Urothelium cell line (cell line): Measurements from ENCODE around the gene MTA1.

Source experiments
- DNase-seq: peaks from one replicate; pipeline ENCODE4 v3.0.0; 2011; ENCODE audit warnings: low spot score, mixed read lengths
- FAIRE-seq: peaks from 2 replicates; lab custom pipeline; 2011; peaks lifted over from hg19 to GRCh38; lab: Jason Lieb, UNC

Gene MTA1

DNA sequence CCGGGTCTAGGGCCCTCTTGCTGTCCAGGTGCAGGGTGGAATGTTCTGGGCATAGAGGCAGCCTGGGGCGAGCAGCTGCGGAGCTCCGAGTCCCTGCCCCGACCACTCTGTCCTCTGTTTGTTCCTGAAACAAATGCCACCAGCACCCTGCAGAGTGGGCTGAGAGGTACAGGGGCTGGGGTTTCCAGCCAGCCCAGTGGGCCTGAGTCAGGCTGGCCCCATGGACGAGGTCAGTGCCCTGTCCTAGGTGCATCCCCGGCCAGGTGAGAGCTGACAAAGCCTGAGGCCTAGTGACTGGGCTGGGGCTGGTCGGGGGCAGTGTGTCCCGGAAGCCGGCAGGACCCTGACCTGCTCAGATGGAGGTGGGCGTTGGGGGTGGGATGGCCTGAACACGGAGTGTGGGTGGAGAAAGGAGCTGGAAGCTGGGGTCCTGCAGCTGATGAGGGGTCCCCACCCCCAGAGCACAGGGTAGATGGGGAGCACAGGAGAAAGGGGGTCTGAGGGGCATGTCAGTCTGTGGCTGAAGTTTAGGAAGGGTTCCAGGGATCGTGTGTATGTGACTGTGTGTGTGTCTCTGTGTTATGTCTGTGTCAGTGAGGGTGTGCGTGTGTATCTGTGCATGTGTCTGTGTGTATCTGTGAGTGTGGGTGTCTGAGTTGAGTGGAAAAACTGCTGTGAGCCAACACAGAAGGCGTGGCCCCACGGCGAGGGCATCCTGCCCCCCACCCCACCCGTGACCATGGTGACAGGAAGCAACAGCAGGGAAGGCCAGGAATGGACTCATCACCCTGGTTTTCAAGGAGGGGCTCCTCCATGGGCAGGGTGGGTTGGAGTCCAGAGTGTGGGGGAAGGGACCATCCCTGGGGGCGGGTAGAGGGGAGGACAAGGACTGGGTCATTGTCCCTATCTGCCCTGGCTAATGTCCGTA lies 64.7 kb downstream of the MTA1 start:
- DNase-seq (no peak), FAIRE-seq (no peak)

DNA sequence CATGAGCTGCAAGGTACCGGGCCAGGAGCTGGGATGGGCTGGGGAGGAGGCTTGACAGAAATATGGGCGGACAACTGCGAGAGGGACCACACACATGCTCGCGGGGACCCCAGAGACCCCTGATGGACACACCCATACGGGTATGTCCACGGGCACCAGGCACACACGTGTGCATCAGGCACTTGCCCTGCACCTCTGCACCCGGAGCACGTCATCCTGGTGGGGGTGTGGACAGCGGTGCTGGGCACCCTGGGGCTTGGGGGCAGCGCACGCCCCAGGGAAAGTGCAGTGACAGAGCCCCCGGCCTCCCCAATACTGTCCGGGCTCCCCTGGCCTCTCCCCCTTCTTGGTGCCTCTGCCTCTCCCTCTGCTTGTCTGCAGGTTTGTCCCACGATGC lies 65.4 kb downstream of the MTA1 start:
- no peak for DNase-seq
- FAIRE-seq = no peak

DNA sequence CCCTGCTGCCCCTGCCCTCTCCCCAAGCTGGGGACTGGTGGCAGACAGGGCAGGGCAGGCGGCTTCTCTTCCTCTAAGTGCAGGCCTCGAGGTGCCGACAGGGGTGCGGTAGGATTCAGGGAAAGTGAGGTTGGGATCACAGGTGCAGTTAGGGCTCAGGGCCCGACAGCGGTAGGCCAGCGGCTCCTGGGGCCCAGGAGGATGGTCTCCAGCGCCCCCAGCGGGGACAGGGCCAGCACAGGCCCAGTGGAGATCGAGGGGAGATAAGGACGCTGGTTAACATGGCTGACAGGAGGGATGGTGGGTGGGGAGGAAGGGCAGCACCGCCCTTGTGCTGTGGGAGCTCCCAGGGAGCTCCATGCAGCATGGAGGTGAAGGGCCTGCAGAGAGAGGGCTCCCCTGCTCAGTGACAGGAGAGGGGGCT lies 66.1 kb downstream of the MTA1 start:
- DNase-seq (no peak), FAIRE-seq (no peak)

DNA sequence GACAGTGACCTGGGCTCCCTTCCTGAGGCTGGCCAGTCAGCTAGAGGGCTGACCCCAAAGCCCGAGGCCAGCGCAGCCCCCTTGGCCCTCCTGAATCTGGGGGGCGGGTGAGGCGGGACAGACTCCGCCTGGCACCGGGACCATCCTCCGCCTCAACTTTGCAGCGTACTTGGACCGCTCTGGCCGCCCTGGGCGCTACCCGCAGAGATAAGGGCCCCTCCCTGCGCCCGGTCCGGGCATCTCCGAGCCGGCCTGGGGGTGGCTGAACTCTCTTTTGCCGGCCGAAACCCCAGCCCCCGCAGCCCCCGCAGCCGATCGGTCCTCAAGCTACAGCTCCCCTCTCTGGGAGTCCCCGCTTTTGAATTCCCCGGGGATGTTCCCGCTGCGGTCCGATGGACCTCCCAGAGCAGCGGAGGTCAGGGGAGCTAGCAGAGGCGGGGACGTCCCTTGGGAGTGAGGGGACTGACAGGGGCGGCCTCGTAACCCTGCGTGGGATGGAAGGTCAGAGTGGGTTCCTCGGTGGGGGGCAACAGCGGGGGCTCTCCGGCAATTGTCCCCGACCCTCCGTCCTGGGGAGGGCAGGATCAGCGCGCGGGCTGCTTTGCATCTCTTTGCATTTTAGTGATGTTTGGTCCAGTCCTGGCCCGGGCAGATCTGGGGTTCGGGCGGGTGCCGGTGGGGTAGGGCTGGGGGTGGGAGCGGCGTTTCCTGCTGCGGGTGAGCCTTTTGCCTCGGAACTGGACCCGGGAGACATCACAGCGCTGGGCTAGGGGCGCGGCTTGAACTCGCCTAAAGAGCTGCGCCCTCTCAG lies 66.7 kb downstream of the MTA1 start, which contains the start of gene CRIP1:
CRIP1 (plus strand) TSS at position 724 of the 811 bp plus-strand sequence. CDS start 374 bp downstream, outside the sequence.
- DNase-seq = no peak
- FAIRE-seq = no peak

DNA sequence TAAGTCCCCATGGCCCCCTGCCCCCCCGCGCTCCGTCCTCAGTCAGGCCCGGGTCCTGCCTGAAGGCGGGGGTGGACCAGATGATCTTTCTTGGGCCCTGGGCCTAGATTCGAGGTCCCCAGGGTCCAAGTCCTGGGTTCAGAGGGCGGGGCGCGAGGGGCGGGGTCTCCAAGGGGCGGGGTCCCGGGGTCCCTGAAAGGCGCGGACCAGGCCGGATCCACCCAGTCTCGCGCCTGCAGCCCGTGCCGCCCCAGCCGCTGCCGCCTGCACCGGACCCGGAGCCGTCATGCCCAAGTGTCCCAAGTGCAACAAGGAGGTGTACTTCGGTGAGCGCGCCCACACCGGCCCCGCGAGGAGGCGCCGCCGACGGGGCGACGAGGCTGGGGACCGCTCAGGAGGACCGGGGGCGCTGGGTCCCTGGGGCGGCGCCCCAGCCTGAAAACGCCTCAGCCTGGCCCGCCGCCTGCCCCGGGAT lies 67.4 kb downstream of the MTA1 start:
- no peak for FAIRE-seq
- DNase-seq = no peak

DNA sequence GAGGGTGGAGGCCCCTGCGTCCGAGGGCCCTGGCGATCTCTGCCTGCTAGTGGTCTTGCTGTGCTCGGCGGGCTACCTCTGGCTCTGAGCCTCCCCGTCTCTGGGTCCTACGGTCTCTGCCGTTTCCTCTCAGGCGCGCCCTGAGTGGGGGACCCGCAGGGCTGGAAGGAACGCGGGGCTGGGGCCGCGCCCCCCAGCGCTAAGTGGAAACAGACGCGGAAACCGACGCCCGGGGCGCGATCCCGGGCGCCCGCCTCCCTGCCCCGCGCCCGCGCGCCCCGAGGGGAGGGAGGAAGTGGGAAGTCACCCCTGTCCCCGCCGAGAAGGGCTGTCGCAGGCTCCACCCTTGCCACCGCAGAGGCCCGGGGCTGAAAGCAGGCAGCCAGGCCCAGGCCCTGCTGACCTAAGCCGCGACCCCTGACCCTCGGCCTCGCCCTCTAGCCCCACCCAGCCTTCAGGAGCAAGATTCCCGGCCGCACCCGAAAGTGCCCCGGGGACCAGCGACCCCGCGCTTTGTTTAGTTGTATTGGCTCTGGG lies 67.9 kb downstream of the MTA1 start:
- FAIRE-seq (no peak), DNase-seq (no peak)

DNA sequence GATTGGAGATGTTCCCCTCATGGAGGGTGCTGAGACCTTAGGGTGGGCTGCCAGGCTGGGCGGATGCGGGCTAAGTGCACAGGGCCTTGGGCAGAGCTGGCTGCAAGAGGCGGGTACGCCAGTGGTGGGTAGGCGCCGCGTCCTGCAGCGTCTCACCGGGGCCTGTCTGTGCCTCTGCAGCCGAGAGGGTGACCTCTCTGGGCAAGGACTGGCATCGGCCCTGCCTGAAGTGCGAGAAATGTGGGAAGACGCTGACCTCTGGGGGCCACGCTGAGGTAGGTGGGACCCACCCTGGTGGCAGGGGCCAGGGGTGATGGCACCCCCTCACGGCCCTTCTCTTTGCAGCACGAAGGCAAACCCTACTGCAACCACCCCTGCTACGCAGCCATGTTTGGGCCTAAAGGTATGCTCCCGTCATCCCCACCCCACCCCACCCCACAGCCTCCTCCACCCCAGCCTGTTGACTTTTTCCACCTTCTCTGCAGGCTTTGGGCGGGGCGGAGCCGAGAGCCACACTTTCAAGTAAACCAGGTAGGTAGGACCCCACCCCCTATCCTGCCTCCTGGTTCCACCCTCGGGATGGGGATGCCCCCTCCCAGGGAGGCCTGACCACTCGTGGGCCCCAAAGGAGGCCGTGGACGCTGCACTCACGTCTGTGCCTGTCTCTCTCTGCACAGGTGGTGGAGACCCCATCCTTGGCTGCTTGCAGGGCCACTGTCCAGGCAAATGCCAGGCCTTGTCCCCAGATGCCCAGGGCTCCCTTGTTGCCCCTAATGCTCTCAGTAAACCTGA lies 68.6 kb downstream of the MTA1 start:
- FAIRE-seq = no peak
- DNase-seq = no peak

DNA sequence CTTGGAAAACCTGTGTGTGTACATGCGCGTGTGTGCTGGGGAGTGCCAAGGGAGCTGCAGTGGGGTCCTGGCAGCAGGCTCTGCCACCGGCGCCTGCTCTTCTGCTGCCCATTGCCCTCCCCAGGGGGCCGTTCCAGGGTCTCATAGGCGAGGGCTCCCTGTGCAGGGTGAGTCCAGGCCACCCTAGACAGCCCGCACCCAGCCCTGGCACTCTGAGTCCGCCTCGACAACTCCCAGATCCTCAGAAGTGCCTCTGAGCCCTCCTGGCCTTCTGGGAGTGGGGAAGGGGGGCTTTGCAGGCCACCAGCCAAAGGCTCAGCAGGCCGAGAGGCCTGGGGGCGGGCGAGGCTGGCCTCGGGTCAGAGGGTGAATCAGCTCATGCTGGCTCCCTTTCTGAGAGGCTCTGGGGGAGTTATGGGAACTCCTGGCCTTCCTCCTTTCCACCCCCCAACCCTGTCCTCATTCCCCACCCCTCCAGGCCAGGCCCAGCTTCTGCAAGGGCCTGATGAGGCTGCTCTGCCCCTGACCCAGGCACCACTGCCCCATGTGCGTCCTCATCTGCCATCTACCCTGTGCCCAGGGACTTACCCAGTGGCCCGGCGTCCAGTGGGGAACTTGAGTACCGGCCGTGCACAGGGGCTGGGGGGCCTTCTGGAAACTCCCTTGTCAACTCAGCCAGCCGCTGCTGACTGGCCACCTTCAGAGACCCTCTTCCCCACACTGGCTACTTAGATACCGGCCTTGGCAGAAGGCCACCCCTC lies 69.3 kb downstream of the MTA1 start:
- DNase-seq (no peak), FAIRE-seq (no peak)

DNA sequence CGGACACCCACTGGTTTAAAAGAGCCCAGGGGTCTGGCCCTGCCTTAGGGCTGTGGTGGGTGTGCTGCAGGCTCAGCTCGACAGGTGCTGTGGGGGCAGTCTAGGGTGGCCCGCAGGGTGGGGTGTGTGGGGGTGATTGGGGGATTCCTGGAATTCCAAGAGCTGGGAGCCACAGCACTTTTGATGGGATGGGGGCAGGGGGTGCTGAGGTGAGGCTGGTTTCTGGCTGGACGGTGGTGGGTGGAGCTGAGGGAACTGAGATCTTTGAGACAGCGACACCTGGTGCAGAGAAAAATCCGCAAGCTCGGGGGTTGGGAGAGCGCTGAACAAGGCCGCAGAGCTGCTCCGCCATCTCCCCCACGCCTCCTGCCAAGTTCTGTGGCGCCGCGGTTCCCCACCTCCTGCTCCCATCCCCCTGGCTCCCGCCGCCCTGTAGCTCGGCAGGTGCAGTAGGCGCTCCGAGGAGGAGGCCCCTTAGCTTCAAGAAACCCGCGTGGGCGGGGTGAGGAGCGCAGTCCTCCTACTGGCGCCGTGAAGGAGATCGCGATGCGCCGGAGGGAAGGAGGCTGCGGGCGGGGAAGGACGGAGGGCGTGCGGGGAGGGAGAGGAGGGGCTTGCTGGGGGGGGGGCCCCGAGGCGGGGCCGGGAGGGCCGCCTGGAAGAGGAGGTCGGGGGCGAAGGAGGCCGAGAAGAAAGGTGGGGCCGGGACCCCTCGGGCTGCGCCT lies 70.1 kb downstream of the MTA1 start:
- FAIRE-seq (no peak), DNase-seq (peak; percentile 76)

DNA sequence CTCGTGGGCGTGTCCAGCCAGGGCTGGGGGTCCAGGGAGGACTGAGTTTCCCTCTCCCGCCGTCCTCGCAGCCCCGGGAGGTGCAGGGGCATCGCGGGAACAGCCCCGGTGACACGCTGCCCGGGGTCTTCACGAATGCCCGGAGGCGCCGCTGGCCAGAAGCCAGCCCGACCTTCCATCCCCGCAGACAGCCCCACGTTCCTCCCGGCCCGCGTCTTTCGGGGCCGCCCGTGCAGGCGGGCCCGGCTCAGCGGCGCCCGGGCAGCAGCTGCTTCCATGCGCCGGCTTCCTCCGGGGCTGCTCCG lies 70.6 kb downstream of the MTA1 start:
- DNase-seq (no peak), FAIRE-seq (no peak)

DNA sequence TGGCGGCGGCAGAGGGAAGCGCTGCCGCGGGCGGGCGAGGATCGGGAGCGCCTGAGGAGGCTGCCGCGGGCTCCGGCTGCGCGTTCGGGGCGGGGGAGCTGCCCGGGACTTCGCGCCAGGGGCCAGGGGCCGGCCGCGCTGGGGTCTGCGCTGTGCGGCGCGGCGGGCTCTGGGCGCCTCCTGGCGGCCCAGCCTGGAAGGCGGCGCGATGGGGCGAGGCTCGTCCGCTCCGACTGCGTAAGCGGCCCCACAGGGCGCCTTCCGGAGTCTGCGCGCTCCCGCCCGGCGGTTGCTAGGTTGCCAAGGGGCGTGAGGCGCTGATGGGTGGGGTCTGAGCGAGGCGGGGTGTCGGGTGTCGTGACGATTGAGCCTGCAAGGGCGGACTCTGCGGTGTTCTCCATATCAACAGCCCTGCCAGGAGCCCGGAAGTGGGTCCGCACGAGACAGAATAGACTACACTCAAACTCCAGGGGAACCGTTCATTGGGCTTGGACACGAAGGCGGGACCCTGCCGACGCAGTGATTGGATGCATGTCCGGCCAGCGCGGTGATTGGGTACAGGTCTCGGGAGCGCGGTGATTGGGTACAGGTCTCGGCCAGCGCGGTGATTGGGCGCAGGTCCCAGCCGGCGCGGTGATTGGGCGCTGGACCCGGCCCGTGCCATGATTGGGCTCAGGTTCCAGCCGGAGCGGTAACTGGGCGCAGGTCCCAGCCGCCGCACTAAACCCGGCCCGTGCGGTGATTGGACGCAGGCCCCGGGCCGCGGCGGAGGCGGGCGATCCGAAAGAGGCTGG lies 71.1 kb downstream of the MTA1 start, which contains the start of gene TEDC1:
TEDC1 (plus strand) TSS at position 675 of the 794 bp plus-strand sequence. CDS start 130 bp downstream, outside the sequence.
- DNase-seq (peak; percentile 92), FAIRE-seq (peak; percentile 58)

DNA sequence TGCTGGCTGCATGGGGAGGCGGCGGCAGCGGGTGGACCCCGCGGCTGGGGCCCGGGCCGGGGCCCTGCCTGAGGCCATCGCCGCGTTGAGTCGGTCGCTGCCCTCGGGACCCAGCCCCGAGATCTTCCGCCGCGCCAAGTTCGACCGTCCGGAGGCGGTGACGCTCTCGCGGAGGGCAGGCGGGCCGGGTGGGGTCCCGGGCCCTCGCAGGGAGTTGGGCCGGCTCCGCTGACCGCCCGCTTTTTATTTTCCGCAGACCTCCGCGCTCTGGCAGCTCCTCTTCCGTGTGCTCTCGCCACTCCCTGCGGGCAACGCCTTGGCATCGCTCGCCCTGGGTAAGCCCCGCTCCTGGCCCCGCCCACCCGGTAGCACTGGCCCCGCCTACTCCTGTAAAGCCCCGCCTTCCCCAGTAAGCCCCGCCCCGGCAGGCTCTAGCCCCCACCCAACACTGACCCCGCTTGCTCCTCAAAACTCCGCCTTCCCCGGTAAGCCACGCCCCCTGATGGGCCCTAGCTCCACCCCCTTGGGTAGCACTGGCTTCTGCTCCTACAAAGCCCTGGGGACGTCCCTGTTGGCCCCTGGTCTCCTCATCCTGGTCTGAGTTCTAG lies 71.8 kb downstream of the MTA1 start:
- peak; percentile 79 for DNase-seq
- FAIRE-seq = no peak

DNA sequence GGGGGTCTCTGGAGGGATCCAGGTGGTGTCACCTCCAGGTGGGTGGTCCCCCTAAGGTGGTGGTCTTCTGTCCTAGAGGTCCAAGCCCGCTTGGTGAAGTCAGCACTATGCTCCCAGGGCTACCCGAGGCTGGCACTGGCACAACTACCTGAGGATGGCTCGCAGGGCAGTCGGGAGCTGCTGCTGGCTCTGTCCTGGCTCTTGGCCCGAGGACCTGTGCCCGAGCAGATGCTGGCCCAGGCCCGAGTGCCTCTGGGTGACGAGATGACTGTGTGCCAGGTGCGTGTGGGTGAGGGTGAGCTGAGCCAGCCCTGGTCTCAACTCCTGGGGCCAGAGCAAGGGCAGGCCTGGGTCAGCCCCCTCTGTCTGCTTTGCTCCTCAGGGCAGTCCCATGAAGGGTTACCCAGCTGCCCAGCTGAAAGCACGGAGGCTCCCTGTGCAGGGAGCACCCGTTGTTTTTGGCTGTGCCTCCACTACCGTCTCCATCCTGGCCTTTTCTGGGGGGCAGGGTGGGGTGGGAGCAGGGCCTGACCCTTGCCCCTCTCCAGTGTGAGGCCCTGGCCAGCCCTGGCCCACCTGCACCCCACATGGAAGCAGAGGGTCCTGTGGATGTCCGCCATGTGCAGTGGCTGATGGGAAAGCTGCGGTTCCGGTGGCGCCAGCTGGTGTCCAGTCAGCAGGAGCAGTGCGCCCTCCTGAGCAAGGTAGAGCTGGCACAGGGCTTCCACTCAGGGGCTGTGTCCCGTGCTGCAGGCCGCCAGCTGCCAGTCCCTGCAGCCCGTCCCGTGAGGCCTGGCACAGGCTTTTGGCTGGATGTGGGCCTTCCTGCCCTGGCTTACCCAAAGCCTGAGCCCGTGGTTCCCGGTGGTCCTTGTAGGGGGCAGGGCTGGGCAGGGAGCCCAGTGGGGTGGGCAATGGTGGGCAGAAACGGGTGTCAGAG lies 72.7 kb downstream of the MTA1 start:
- DNase-seq = no peak
- FAIRE-seq = no peak

DNA sequence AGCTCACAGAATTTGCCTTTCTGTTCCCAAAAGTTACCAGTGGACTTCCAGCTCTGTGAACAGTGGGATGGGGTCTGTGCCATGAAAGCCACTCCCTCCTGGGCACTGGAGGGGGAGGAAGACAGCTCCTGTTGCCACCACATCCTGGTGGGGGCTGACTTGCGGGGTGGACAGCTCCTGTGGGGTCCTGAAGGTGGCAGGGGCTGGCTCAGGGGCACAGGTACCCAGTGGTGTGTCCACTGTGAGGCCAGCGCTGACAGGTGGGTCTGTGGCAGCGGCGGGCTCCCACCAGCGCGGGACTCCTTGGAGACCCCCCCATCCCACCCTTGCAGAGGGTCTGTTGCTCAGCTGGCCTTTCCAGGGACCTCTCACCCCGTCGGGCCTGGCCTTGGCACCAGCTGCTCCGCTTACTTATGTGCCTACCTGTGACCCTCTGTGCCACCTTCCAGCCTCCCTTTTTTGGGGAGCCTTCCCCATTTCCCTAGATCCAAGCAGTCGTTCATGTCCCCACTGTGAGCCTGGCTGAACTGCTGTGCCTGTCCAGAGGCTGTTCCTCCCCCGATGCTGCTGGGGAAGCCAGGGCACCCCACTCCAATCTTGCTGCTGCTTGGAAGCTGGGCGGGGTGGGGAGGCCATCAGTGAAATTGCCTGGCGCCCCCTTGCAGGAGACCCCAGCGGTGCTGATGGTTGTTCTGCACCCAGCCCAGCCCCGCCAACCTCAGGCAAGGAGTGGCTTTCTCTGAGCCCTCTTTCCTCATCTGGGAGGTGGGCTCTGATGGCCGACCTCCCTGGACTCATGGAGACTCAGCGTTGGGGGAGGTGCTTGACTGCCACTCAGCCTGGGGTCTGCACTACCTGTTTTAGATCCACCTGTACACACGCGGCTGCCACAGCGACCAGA lies 73.6 kb downstream of the MTA1 start:
- DNase-seq = no peak
- no peak for FAIRE-seq

DNA sequence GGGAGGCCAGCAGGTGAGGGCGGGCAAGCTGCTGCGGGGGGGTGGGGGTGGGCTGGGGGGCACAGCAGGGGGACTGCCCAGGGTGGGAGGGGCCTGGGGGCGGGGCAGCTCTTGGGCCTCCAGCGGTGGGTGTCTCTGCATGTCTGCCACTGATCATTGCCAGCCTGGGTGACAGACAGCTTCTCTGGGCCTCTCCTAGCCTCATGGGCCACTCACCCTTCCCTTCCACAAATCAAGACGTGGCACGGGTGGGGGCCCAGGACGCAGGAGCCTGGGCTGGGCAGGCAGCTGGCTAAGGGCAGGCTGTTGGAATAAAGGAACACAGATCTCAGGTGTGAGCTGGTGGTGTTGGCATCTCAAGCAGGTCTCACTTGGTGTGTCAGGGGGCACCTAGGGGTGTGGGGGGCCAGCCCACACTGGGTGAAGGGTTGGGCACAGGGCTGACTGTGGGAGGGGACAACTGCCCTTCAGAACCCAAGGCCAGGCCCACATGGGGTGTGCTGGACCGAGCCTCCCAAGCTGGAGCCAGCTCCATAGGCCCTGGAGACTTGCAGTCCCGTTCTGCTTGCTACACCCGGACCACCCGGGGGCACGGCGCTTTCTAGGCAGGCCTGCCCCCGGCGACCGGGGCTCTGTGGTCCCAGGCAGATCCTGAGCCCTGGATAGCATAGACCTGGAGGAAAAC lies 74.4 kb downstream of the MTA1 start:
- FAIRE-seq = no peak
- no peak for DNase-seq
